ENCODE data around the gene CYB5D1.
A peak's percentile ranks its signal among the peaks of the same experiment; 100 is the strongest.

Gene CYB5D1

GRCh38 chr17:7846765-7847661 is 10.8 kb upstream of the CYB5D1 start:
- H3K27ac ChIP-seq, result peak overlapping the region; percentile 99; the same call in 1 of the 2 replicates
- TF ChIP-seq ZFX (IDR thresholded peaks at IDR 0.05; ENCODE audit: borderline replicate concordance), result no peak

GRCh38 chr17:7848131-7848579 is 9.6 kb upstream of the CYB5D1 start:
- 0 out of 2 replicates have a peak overlapping the region, but pooled peaks have one; percentile 7 for H3K27ac ChIP-seq
- TF ChIP-seq CTCF (IDR thresholded peaks at IDR 0.05) (no peak), ZFX (IDR thresholded peaks at IDR 0.05; ENCODE audit: borderline replicate concordance) (no peak)

GRCh38 chr17:7848739-7849129 is 9.1 kb upstream of the CYB5D1 start:
- peak overlapping the region; percentile 98 for H3K27ac ChIP-seq
- TF ChIP-seq CTCF (IDR thresholded peaks at IDR 0.05) (no peak), ZFX (IDR thresholded peaks at IDR 0.05; ENCODE audit: borderline replicate concordance) (no peak)

DNA sequence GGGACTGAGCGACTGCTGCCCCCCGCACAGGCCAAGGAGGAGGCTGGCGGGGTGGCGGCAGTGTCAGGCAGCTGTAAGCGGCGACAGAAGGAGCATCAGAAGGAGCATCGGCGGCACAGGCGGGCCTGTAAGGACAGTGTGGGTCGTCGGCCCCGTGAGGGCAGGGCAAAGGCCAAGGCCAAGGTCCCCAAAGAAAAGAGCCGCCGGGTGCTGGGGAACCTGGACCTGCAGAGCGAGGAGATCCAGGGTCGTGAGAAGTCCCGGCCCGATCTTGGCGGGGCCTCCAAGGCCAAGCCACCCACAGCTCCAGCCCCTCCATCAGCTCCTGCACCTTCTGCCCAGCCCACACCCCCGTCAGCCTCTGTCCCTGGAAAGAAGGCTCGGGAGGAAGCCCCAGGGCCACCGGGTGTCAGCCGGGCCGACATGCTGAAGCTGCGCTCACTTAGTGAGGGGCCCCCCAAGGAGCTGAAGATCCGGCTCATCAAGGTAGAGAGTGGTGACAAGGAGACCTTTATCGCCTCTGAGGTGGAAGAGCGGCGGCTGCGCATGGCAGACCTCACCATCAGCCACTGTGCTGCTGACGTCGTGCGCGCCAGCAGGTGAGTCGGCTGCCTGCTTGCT is 8.6 kb upstream of the CYB5D1 start:
- H3K27ac ChIP-seq, result peak overlapping the region; percentile 98
- no peak for TF ChIP-seq ZFX (IDR thresholded peaks at IDR 0.05; ENCODE audit: borderline replicate concordance)
- TF ChIP-seq CTCF (IDR thresholded peaks at IDR 0.05), result no peak

DNA sequence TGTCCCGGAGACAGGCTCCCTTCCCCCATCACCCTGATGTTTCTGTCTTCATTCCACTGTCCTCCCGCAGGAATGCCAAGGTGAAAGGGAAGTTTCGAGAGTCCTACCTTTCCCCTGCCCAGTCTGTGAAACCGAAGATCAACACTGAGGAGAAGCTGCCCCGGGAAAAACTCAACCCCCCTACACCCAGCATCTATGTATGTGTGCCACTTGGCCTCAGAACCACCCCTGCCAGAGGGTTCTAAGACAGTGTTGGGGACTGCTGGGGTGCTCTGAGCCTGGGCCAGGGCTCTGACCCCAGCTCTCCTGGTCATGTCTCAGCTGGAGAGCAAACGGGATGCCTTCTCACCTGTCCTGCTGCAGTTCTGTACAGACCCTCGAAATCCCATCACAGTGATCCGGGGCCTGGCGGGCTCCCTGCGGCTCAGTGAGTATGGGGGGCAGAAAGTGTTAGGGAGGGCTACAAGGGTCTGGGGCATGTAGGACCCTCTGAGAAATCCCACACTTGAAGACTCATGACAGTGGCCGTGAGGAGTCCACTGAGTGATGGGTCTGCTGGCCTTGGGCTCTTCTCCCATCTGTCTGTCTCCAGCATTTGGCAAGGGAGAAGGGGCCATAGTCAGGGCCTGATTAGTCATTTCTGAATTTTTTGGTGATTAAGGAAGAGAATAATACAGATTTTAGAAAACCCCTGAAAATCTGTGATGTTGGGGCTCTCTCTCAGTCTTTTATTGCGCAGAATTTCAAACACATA is 7.9 kb upstream of the CYB5D1 start:
- H3K27ac ChIP-seq, result peak overlapping the region; percentile 98
- TF ChIP-seq ZFX (IDR thresholded peaks at IDR 0.05; ENCODE audit: borderline replicate concordance) (no peak), CTCF (IDR thresholded peaks at IDR 0.05) (no peak)

DNA sequence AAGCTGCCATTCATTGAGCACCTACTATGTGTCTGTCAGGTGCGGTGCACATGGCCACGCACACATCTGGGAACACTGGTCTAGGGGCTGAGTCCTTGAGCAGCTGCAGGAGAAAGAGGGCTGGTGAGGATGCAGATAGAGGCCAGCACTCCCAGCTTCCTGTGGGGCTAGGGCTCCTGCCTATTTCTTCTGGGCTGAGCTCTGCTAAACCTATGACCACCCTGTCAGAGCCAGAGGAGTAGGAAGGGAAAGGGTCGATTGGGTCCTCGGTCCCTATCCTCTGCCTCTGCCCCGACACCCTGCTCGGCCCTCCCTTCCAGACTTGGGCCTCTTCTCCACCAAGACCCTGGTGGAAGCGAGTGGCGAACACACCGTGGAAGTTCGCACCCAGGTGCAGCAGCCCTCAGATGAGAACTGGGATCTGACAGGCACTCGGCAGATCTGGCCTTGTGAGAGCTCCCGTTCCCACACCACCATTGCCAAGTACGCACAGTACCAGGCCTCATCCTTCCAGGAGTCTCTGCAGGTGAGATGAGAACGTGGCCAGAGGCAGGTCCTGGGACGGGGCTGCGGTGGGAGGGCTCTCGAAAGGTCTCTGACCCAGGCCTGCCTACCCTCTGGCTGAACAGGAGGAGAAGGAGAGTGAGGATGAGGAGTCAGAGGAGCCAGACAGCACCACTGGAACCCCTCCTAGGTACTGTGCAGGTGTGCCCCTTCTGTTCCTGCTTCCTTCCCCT is 6.9 kb upstream of the CYB5D1 start:
- TF ChIP-seq CTCF (IDR thresholded peaks at IDR 0.05) (no peak), ZFX (IDR thresholded peaks at IDR 0.05; ENCODE audit: borderline replicate concordance) (no peak)
- H3K27ac ChIP-seq, result peak overlapping the region; percentile 98

All from 22Rv1 (cell line).